ENCODE measurements around the gene DCDC2B.
A peak's percentile ranks its signal among the peaks of the same experiment; 100 is the strongest.

DCDC2B gene

GRCh38 chr1:32197074-32197473 is 11.8 kb upstream of the DCDC2B start:
- DNase-seq = no peak

DNA sequence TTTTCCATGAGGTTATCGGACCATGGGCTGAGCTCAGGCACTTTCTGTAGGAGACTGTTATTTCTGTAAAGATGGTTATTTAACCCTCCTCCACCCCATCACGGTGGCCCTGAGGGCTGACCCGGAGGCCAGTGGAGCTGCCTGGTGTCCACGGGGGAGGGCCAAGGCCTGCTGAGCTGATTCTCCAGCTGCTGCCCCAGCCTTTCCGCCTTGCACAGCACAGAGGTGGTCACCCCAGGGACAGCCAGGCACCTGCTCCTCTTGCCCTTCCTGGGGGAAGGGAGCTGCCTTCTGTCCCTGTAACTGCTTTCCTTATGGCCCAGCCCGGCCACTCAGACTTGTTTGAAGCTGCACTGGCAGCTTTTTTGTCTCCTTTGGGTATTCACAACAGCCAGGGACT is 11.1 kb upstream of the DCDC2B start:
- DNase-seq = no peak

- DNase-seq = no peak
These were observed 10.4 kb upstream of the DCDC2B start for GRCh38 chr1:32198237-32199042.

DNA sequence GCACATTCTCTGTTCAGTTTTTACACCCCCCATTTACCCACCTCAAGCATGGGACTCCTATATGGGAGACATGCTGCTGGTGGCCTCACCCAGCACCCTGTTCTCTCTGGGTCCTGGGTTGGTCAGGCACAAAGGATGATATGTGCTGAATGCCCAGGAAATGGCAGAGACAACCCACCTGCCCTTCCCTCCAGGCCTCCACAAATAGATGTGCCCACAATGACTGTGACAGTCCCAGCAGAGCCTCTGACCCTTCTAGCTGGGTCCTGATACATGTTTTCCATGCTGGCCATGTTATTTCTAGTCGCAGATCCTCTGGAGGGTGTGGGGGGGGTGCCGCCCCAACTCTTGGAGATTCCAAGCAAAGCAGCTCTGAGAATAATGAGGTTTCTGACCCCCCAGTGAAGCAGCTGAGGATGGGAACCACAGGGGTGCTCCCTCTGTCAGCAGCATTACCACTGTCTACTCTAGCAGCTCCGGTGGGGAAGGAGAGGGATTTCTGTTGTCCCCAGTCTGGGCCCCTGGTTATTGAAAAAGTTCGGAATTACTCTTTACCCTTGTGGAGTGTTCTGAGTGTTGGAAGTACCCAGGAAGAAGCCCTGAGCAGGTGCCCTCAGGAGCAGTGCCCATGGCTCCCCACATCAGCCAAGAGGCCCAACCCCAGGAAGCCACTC is 9.7 kb upstream of the DCDC2B start:
- DNase-seq = no peak

GRCh38 chr1:32199717-32200072 is 9.2 kb upstream of the DCDC2B start:
- DNase-seq = peak; percentile 14

GRCh38 chr1:32200226-32201010 is 8.5 kb upstream of the DCDC2B start, which contains the start of gene CCDC28B:
Gene CCDC28B, plus strand, starts transcription at chr1:32200595. Its CDS starts 1,341 bp downstream, at chr1:32201936.
- DNase-seq = peak; percentile 38

- DNase-seq = peak; percentile 12
These were observed 7.7 kb upstream of the DCDC2B start for GRCh38 chr1:32201011-32201855.

DNA sequence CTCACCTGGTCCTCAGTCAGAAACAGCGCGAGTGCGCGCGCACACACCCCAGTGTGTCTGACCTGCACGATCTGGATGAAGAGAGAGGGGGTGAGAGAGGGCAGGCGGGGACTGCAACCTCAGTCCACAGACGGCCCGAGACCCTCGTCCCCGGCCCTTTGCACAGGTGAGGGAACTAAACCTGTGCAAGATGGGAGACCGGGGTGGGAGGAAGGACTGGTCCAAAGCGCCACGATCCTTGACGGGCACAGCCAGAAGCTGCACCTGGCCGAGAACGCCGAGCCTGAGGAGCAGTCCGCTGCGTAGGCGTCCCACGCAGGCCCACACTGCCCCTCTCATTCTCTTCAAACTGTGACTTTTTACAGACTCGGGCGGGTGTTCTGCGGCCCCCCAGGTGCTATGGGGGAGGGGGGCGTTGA is 3.9 kb upstream of the DCDC2B start:
- DNase-seq = no peak

DNA sequence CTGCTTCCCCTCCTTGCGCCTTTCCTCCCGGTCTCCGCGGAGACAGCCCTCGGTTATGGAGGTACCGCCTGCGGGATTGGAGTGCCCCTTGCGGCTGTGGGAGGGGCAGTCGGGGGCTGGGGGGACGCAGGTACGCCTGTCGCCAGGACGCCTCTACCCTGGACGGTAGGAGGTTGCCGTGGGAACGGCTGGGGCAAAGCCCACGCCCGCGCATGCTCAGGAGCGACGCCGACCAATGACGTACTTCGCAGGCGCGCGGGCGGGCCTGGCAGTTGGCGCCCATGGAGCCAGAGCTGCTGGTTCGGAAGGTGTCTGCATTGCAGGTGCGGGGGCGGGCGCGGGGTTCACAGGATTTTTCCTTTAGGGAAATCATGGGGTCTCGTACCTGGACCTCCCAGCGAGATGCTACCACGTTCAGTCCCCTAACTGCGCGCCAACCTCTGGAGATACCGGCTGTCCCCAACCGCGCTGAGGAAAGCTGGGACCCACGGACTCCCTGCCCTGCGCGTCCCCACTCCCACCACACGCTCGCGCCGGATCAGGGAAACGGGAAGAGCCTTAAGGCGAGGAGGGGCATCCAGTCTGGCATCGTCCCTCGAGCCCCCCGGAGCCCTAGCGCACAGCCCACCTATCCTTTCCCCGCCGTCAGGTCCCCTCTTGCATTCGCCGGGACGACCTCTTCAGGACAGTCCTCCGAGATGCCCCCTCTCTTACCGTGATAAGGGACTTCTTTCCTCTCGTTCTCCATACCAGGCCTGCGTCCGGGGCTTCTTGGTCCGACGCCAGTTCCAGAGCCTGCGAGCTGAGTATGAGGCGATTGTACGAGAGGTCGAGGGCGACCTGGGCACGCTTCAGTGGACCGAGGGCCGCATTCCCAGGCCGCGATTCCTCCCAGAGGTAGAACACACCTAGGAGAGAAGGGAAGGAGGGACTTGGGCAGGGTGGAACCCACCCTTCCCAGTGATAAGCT is 3.2 kb upstream of the DCDC2B start, which contains the start of gene IQCC:
IQCC (plus strand) TSS at position 271 of the 970 bp plus-strand sequence; CDS start at position 282, 11 bp downstream.
- peak; percentile 82 for DNase-seq

DNA sequence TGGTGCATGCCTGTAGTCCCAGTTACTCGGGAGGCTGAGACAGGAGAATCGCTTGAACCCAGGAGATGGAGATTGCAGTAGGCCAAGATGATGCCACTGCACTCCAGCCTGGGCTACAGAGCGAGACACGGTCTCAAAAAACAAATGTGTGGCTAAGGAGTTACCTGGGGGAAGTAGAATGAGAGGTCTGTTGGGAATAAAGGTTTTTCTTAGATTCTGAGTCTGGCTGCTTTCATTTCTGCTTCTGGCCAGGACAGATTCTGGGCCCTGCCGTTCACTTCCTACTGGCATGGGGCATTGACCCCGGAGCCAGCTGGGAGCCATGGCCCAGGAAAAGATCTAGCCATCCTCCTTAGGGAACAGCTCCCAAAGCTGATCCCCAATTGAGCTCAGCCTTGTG is 420 bp upstream of the DCDC2B start:
- no peak for DNase-seq

GRCh38 chr1:32215629-32216480 is 7.0 kb downstream of the DCDC2B start:
- DNase-seq = peak; percentile 62

- no peak for DNase-seq
These were observed 7.7 kb downstream of the DCDC2B start for GRCh38 chr1:32216566-32216965.

DNA sequence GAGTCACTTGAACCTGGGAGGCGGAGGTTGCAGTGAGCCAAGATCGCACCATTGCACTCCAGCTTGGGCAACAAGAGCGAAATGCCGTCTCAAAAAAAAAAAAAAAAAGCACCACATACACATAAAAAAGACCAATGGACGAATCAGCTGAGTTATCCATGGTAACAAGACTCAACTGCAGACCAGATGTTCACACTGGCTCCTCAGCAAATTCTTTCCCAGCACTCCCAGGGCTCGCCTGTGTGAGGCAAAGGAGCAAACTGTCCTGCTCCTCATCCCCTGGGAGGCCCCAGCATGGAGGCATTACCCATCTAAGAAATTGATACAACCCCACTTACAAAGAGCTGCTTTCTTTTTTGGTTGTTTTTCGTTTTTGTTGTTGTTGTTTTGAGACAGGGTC is 10.1 kb downstream of the DCDC2B start:
- no peak for DNase-seq

DNA sequence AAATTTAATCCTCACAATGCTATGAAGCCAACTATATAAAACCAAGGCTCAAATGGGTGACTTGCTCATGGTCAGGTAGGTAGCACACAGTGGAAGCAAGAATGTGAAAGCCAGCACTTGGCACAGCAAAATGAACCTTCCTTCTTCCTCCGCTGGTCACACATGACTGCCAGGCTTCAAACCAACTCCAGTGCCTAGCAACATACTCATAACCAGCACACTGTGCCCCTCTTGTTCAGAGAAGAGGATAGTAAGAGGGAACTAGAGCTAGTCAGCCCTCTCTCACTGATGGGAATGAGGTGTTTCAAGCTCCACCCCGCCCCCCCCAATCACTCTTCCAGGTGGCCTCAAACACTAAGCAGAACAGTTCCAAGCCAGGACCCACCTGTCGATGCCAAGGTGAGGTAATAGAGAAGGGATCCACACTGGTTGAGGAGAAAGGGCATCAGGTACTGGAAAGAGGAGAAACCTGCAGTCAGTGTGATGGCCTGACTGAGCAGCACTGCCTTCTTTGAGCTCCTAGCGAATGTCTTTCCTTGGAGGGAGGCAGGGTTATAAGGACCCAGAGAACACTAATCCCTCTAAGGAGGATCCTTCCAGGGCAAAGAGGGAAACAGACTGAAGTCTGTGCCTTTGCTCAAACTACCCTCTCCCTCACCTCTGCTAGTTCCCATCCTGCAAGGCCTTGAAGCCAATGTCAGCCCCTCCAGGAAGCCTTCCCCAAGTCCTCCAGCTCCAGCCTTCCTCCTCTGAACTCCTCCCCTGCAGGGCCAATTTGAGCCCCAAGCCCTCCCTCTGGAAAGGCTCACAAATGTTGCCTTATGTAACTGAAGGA is 12.1 kb downstream of the DCDC2B start:
- peak; percentile 60 for DNase-seq

DNA sequence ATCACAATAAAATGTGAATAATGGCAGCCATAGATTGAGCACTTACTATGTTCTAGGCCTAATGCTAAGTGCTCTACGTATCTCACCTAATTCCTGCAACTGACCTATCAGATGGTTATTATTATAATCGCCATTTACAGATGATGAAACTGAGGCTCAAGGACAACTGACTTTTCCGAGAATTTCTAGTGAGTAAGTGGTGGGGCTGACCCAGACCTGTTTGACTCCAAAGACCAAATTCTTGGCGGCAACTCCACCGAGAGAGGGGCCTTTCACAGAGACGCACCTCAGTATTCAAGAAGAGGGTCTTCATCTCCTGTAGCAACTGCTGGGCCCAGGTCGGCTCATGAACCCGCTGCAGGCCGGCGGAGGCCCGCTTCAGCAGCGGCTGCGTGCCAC is 12.7 kb downstream of the DCDC2B start:
- DNase-seq = no peak

- DNase-seq = peak; percentile 84
These were observed 13.3 kb downstream of the DCDC2B start, which contains the start of the genes EIF3I and TMEM234 for GRCh38 chr1:32221980-32222755. Gene EIF3I, plus strand, starts transcription at chr1:32222407. Its CDS starts 35 bp downstream, at chr1:32222442. Gene TMEM234, minus strand, starts transcription at chr1:32222353. Its CDS starts 31 bp downstream, at chr1:32222322.

- no peak for DNase-seq
These were observed 14.8 kb downstream of the DCDC2B start for GRCh38 chr1:32223683-32224082.

- DNase-seq = no peak
These were observed 15.4 kb downstream of the DCDC2B start for GRCh38 chr1:32224285-32224684.
